BLaER1 treated with 17β-estradiol and CSF1 and Interleukin-3, amounts not matched to agents 10 nM and 100 nM (cell line): ENCODE data around the gene TMC3.

ENCODE experiments used
- H3K27ac ChIP-seq, 11 experiments: shearing (Covaris generic); formaldehyde crosslinking; 2 replicates each; pipeline ENCODE4 v1.8.1; 2022
- H3K27me3 ChIP-seq, 11 experiments: shearing (Covaris generic); formaldehyde crosslinking; 2 replicates each; pipeline ENCODE4 v1.8.1; 2022
- H3K36me3 ChIP-seq, 11 experiments: shearing (Covaris generic); formaldehyde crosslinking; 2 replicates each; pipeline ENCODE4 v1.8.1; 2022
- H3K4me1 ChIP-seq, 10 experiments: shearing (Covaris generic); formaldehyde crosslinking; 2 replicates each; pipeline ENCODE4 v1.8.1; 2022
- H3K4me2 ChIP-seq, 11 experiments: shearing (Covaris generic); formaldehyde crosslinking; 2 replicates each; pipeline ENCODE4 v1.8.1; 2022
- H3K4me3 ChIP-seq, 10 experiments: shearing (Covaris generic); formaldehyde crosslinking; 2 replicates each; pipeline ENCODE4 v1.8.1; 2022
- H3K9ac ChIP-seq, 11 experiments: shearing (Covaris generic); formaldehyde crosslinking; 2 replicates each; pipeline ENCODE4 v1.8.1; 2022
- H3K9me3 ChIP-seq, 11 experiments: shearing (Covaris generic); formaldehyde crosslinking; replicated peaks in 1 of 11; 2 replicates each; pipeline ENCODE4 v1.8.1; 2022
- H4K20me1 ChIP-seq, 11 experiments: shearing (Covaris generic); formaldehyde crosslinking; 2 replicates each; pipeline ENCODE4 v1.8.1; 2022
- Cebpa-rat ChIP-seq, 11 experiments: shearing (Covaris generic); IDR thresholded peaks; 2 replicates each; pipeline ENCODE4 v1.8.1; 2022

Gene TMC3

DNA sequence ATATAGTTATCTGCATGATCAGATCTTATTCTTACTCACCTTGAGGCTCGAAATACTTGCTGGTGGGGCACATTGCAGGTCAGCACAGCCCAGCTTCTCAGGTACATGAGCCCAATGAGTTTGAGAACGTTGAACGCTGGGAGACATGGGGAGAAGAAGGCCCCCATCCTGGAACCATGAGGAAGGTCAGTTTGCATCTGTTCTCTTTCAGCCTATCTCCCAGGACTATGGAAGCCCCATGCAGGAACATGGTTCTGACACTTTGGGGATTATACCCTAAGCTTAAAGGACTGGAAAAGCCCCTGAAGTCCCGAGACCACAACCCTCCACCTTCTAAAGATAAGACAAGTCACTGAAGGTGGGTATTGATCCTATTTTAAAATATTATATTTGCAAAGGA is 32.7 kb downstream of the TMC3 start:
- H3K27me3 ChIP-seq: no peaks in the 10 kb centered on the region
- no peak overlapping the region for H3K4me2 ChIP-seq
- peaks cover 0 to 24% (median 17%) of the 10 kb centered on the region in 10 experiments; a peak in 16 of 20 replicates for H3K4me1 ChIP-seq
- no peak overlapping the region for H3K9ac ChIP-seq
- no peaks in the 10 kb centered on the region for H4K20me1 ChIP-seq
- H3K9me3 ChIP-seq: no peaks in the 10 kb centered on the region
- TF ChIP-seq Cebpa-rat (IDR thresholded peaks at IDR 0.05): no peak
- H3K4me3 ChIP-seq: no peak overlapping the region
- H3K36me3 ChIP-seq: no peaks in the 10 kb centered on the region
- H3K27ac ChIP-seq: no peak overlapping the region

DNA sequence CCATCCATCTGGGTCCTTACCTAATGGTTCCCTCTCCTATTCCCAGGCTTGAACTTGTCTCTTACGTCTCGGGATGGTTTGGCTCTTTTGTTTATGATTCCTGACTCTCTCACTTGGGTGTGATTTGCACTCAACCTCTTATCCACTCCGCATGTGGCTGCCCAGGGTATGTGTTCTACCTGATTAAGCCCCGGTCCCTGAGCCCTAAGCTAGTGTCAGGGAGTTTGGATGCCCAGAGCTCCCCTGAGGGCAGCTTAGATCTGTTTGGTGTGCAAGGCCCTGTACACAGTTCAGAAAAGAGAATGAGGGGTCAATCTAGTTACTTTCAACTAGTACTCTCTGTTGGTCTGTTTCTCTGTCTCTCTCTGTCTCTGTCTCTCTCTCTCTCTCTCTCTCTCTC is 34.2 kb downstream of the TMC3 start:
- Histone ChIP-seq H3K9me3 (no peaks in the 10 kb centered on the region), H3K36me3 (no peaks in the 10 kb centered on the region), H3K27me3 (no peaks in the 10 kb centered on the region), H4K20me1 (no peaks in the 10 kb centered on the region), H3K4me2 (no peak overlapping the region), H3K9ac (no peak overlapping the region), H3K27ac (no peak overlapping the region), H3K4me3 (no peak overlapping the region), H3K4me1 (peaks cover 0 to 24% (median 17%) of the 10 kb centered on the region in 10 experiments; a peak in 16 of 20 replicates)
- TF ChIP-seq Cebpa-rat (IDR thresholded peaks at IDR 0.05): no peak

DNA sequence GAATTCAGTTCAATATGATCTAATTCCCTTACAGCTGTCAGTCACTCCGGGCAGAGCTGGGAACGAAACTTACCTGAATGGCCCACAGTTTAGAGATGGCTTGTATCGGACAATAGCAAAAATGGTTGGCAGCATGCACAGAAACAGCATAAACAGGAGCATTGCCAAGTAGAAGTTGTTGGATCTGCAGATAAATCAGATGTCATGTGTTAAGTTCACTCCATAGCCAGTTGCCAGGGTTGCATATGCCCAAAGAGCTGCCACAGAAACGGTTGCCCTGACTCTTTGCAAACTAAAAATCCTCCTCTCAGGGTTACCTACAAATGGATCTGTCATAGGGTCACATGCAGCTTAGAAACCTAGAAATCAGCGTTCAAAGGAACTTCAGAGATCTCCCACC is 34.7 kb downstream of the TMC3 start:
- H3K36me3 ChIP-seq: no peaks in the 10 kb centered on the region
- H3K9me3 ChIP-seq: no peaks in the 10 kb centered on the region
- peaks cover 0 to 24% (median 17%) of the 10 kb centered on the region in 10 experiments; a peak in 16 of 20 replicates for H3K4me1 ChIP-seq
- H3K9ac ChIP-seq: no peak overlapping the region
- H3K4me3 ChIP-seq: no peak overlapping the region
- H3K27me3 ChIP-seq: no peaks in the 10 kb centered on the region
- H4K20me1 ChIP-seq: no peaks in the 10 kb centered on the region
- H3K27ac ChIP-seq: peak overlapping the region in 2 of 11 experiments; percentile 17 to 36; a peak in 1 of 22 replicates
- H3K4me2 ChIP-seq: peak overlapping the region in 5 of 11 experiments; percentile 60 to 77 (median 65); a peak in 7 of 22 replicates
- no peak for TF ChIP-seq Cebpa-rat (IDR thresholded peaks at IDR 0.05)

- Histone ChIP-seq H3K4me3 (no peak overlapping the region), H4K20me1 (no peaks in the 10 kb centered on the region), H3K36me3 (no peaks in the 10 kb centered on the region), H3K4me1 (peaks cover 0 to 24% (median 17%) of the 10 kb centered on the region in 10 experiments; a peak in 16 of 20 replicates), H3K9me3 (no peaks in the 10 kb centered on the region), H3K27me3 (no peaks in the 10 kb centered on the region), H3K4me2 (peak overlapping the region in 10 of 11 experiments; percentile 5 to 77 (median 52); a peak in 17 of 22 replicates), H3K9ac (no peak overlapping the region; a peak in 1 of 22 replicates), H3K27ac (peak overlapping the region in 6 of 11 experiments; percentile 2 to 36 (median 22); a peak in 7 of 22 replicates)
- no peak for TF ChIP-seq Cebpa-rat (IDR thresholded peaks at IDR 0.05)
Observed at GRCh38 chr15:81338170-81339007, 35.6 kb downstream of the TMC3 start.

- TF ChIP-seq Cebpa-rat (IDR thresholded peaks at IDR 0.05): no peak
- H3K9ac ChIP-seq: no peak overlapping the region
- H3K36me3 ChIP-seq: no peaks in the 10 kb centered on the region
- H4K20me1 ChIP-seq: no peaks in the 10 kb centered on the region
- peak overlapping the region in 6 of 11 experiments; percentile 23 to 77 (median 63); a peak in 9 of 22 replicates for H3K4me2 ChIP-seq
- H3K27me3 ChIP-seq: no peaks in the 10 kb centered on the region
- H3K4me1 ChIP-seq: peaks cover 0 to 24% (median 17%) of the 10 kb centered on the region in 10 experiments; a peak in 16 of 20 replicates
- peak overlapping the region in 5 of 11 experiments; percentile 2 to 28 (median 9); a peak in 5 of 22 replicates for H3K27ac ChIP-seq
- no peak overlapping the region for H3K4me3 ChIP-seq
- H3K9me3 ChIP-seq: no peaks in the 10 kb centered on the region
Observed at GRCh38 chr15:81337713-81338157, 36.3 kb downstream of the TMC3 start.

GRCh38 chr15:81337241-81337640 is 36.8 kb downstream of the TMC3 start:
- H3K9me3 ChIP-seq: no peaks in the 10 kb centered on the region
- no peak overlapping the region; a peak in 1 of 22 replicates for H3K4me2 ChIP-seq
- no peaks in the 10 kb centered on the region for H4K20me1 ChIP-seq
- H3K36me3 ChIP-seq: no peaks in the 10 kb centered on the region
- H3K4me1 ChIP-seq: peaks cover 0 to 24% (median 17%) of the 10 kb centered on the region in 10 experiments; a peak in 16 of 20 replicates
- peak overlapping the region in 2 of 11 experiments; percentile 2 to 8; a peak in 1 of 22 replicates for H3K27ac ChIP-seq
- peak overlapping the region in 1 of 11 experiments; percentile 19; a peak in 2 of 22 replicates for H3K9ac ChIP-seq
- TF ChIP-seq Cebpa-rat (IDR thresholded peaks at IDR 0.05): no peak
- H3K27me3 ChIP-seq: no peaks in the 10 kb centered on the region
- H3K4me3 ChIP-seq: no peak overlapping the region

GRCh38 chr15:81336568-81336967 is 37.4 kb downstream of the TMC3 start:
- H3K27me3 ChIP-seq: no peaks in the 10 kb centered on the region
- H3K36me3 ChIP-seq: no peaks in the 10 kb centered on the region
- H3K4me2 ChIP-seq: no peak overlapping the region
- no peak overlapping the region for H3K4me3 ChIP-seq
- no peak overlapping the region for H3K27ac ChIP-seq
- H3K9ac ChIP-seq: no peak overlapping the region
- H3K4me1 ChIP-seq: peaks cover 3 to 26% (median 20%) of the 10 kb centered on the region in 10 experiments; a peak in 19 of 20 replicates
- no peaks in the 10 kb centered on the region for H4K20me1 ChIP-seq
- no peak for TF ChIP-seq Cebpa-rat (IDR thresholded peaks at IDR 0.05)
- no peaks in the 10 kb centered on the region for H3K9me3 ChIP-seq

- Histone ChIP-seq H3K9me3 (no peaks in the 10 kb centered on the region), H4K20me1 (no peaks in the 10 kb centered on the region), H3K4me3 (no peak overlapping the region), H3K36me3 (no peaks in the 10 kb centered on the region), H3K4me2 (no peak overlapping the region), H3K4me1 (peaks cover 13 to 36% (median 29%) of the 10 kb centered on the region in 10 experiments), H3K9ac (no peak overlapping the region), H3K27ac (peak overlapping the region in 1 of 11 experiments; percentile 10; a peak in 1 of 22 replicates), H3K27me3 (no peaks in the 10 kb centered on the region)
- no peak for TF ChIP-seq Cebpa-rat (IDR thresholded peaks at IDR 0.05)
Observed at GRCh38 chr15:81335631-81336030, 38.4 kb downstream of the TMC3 start.

DNA sequence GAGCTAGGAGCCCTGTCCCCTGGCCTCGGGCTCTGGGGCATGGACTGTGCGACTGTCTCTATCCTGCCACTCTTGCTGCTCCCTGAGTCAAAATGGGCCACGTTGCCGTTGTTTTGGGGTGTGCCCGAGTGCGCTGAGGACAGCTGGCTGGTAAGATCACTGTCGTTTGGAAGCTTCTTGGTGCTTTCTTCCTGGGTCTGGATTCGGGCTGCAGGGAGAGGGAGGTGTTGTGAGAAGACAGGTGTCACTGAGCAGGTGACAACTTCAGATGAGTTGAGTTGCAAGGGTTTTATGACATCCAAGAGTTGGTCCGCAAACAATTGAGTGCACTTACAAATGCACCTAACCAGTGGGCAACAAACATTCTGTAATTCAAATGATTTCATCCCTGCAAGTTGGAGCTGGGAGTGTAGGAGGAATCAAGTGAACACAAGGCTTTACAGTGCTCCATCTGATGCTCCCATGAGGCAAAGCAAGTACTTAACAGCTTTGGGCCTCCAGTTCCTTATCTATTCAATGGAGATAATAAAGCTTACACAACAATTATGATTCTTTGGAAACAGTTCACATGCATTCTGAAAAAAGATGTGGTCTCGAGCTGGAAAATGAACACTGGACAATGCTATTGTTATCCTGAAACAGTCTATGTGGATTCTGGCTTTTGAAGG is 39.1 kb downstream of the TMC3 start:
- Histone ChIP-seq H3K4me3 (no peak overlapping the region), H3K9me3 (no peaks in the 10 kb centered on the region), H3K27ac (no peak overlapping the region), H3K4me2 (no peak overlapping the region), H3K4me1 (peaks cover 15 to 39% (median 33%) of the 10 kb centered on the region in 10 experiments), H4K20me1 (no peaks in the 10 kb centered on the region), H3K9ac (no peak overlapping the region), H3K36me3 (no peaks in the 10 kb centered on the region), H3K27me3 (no peaks in the 10 kb centered on the region)
- TF ChIP-seq Cebpa-rat (IDR thresholded peaks at IDR 0.05): no peak
